Heart right ventricle (tissue), 16 donors: ENCODE measurements around the gene LRRC26. TPM values are rescaled to one million over a fixed set of nuclear protein-coding genes. Genes with fewer than 3 reads are reported as not detected.

Experiments used
- ATAC-seq, 8 donors: fragments of 200-7000 bp; cut with Tn5 transposase; one replicate each; pipeline ENCODE4 v1.9.1; 2020; ENCODE audit warnings: mild to moderate bottlenecking in 8 of 8, moderate library complexity in 8 of 8, moderate number of reproducible peaks in 1 of 8
- DNase-seq, 2 donors: peaks; one replicate each; pipeline ENCODE4 v3.0.0-alpha.2; 2020
- H3K27ac ChIP-seq, 10 donors: fragments of 200-600 bp; sonication (generic) in 2 of 10; one replicate each; pipeline versions ENCODE4 v1.5.0 to v1.8.0; 2020 to 2022; ENCODE audit warnings: mild to moderate bottlenecking in 3 of 10
- H3K27me3 ChIP-seq, 7 donors: fragments of 200-600 bp; one replicate each; pipeline ENCODE4 v1.8.0; 2021 to 2022; ENCODE audit warnings: mild to moderate bottlenecking in 2 of 7
- H3K36me3 ChIP-seq, 9 donors: fragments of 200-600 bp; sonication (generic) in 1 of 9; one replicate each; pipeline versions ENCODE4 v1.5.0 to v1.8.0; 2020 to 2022; ENCODE audit warnings: mild to moderate bottlenecking in 2 of 9
- H3K4me1 ChIP-seq, 9 donors: fragments of 200-600 bp; sonication (generic) in 1 of 9; one replicate each; pipeline versions ENCODE4 v1.5.0 to v1.8.0; 2020 to 2022; ENCODE audit warnings: mild to moderate bottlenecking in 4 of 9
- H3K4me3 ChIP-seq, 10 donors: fragments of 200-600 bp; sonication (generic) in 2 of 10; one replicate each; pipeline versions ENCODE4 v1.5.0 to v1.8.0; 2020 to 2022; ENCODE audit warnings: mild to moderate bottlenecking in 7 of 10, moderate library complexity in 2 of 10
- H3K9me3 ChIP-seq, 11 donors: fragments of 200-600 bp in 10 of 11; sonication (generic) in 2 of 11; one replicate each; pipeline versions ENCODE4 v1.5.0 to v1.8.0; 2013 to 2022; ENCODE audit warnings: mild to moderate bottlenecking in 2 of 11, control low read depth in 1 of 11, moderate library complexity in 1 of 11
- CTCF ChIP-seq, 9 donors: fragments of 200-600 bp; sonication (generic) in 2 of 9; IDR thresholded peaks; one replicate each; pipeline versions ENCODE4 v1.5.0 to v1.8.0; 2021 to 2022; ENCODE audit warnings: antibody characterized with exemption in 9 of 9, mild to moderate bottlenecking in 5 of 9, moderate library complexity in 1 of 9
- WGBS, 2 donors: extraction: QIAGEN DNeasy Blood & Tissue Kit; methylation state at CpG; one replicate each; pipeline ENCODE4 v1.1.7; 2013; ENCODE audit warnings: inconsistent platforms in 1 of 2; 5-methylcytosine and 5-hydroxymethylcytosine counted together
- intact Hi-C, 10 donors: fragments of 100-400 bp; cut with DNase I; formaldehyde crosslinking; loops; one replicate each; pipeline versions ENCODE4 v1.11.1 to v1.14.2; 2022
- polyA plus RNA-seq, 2 donors: library from polyadenylated mRNA; stranded (reverse); fragments of 200-250 nt; gene quantifications; one replicate each; pipeline ENCODE4 v1.2.3, GENCODE V29; 2013
- total RNA-seq, 10 donors: library from RNA; stranded (reverse); fragmentation: NEBNext Ultra II Directional in 3 of 10; extraction: Animal tissue kit (Norgen Biotek cat#: 25700) in 3 of 10; gene quantifications; one replicate each; pipeline versions ENCODE4 v1.2.1 to v1.2.4, GENCODE V29; 2021 to 2023
- donor health status: Arrhythmogenic right ventricular cardiomyopathy.
- donor health status: ischemic (EF 13 %, LVEDD 7.1; RV severe dilation, severe dysfunction).
- donor health status: healthy with polysubstance abuse.
- donor health status: DM: no; HTN: yes; CAD: no.
- donor health status: DM: no; HTN: no; CAD: no.
- donor health status: ischemic (EF 25% LVEDD 6.9; RV normal size, moderate dysfunction).
- donor health status: ischemic (EF 25% LVEDD 5.7; RV mildly dilated, moderate dysfunction).
- donor health status: healthy.
- donor health status: DM: yes; HTN: yes; CAD: no.
- donor health status: Ischemic cardiomyopathy.
- donor health status: ischemic (EF 35%, LVEDD 5.7; RV mildly dilated, moderate dysfunction).
- donor health status: nonischemic (EF 11% LVEDD 7.7; RV severe dilation, severe dysfunction).
- donor health status: DM: yes; HTN: yes; CAD: no.
- donor health status: PGD.
- donor health status: ischemic (EF 29% LVEDD 5.4; RV normal size, mild dysfunction).
- donor health status: nonischemic (EF 23%, LVEDD 6.1; RV moderate dilation, normal function).

Gene LRRC26
- total and polyA plus RNA-seq, 12 donors: not detected

GRCh38 chr9:137170486-137171148 is 766 bp upstream of the LRRC26 start:
- ATAC-seq: no peak
- Histone ChIP-seq H3K9me3 (no peaks in the 10 kb centered on the region), H3K4me1 (peaks cover 13 to 35% (median 21%) of the 10 kb centered on the region in 9 donors), H3K27me3 (peaks cover 35 to 93% (median 60%) of the 10 kb centered on the region in 7 donors), H3K4me3 (no peak overlapping the region), H3K36me3 (no peaks in the 10 kb centered on the region), H3K27ac (no peak overlapping the region)
- no peak for TF ChIP-seq CTCF (IDR thresholded peaks at IDR 0.05)
- DNase-seq: no peak
- intact Hi-C loops: loop anchor here in 1 of 10 donors (5.0 kb wide), 1 partner anchor 33 kb away; the partner anchor contains the start of gene GRIN1
- WGBS, 2 donors: 41 to 43% methylated on average over 14 of the region's 14 CpGs

- peak in 6 of 8 donors; percentile 25 to 59 (median 30) for ATAC-seq
- no peak overlapping the region for H3K27ac ChIP-seq
- H3K4me3 ChIP-seq: peak overlapping the region in 9 of 10 donors; percentile 32 to 52 (median 41)
- DNase-seq: no peak
- peaks cover 13 to 30% (median 21%) of the 10 kb centered on the region in 9 donors for H3K4me1 ChIP-seq
- no peaks in the 10 kb centered on the region for H3K9me3 ChIP-seq
- intact Hi-C loops: no loop called here
- 0 to 1% methylated on average over 119 to 124 of the region's 124 CpGs for WGBS, 2 donors
- no peaks in the 10 kb centered on the region for H3K36me3 ChIP-seq
- no peak for TF ChIP-seq CTCF (IDR thresholded peaks at IDR 0.05)
- peaks cover 50 to 96% (median 75%) of the 10 kb centered on the region in 7 donors for H3K27me3 ChIP-seq
Measured at GRCh38 chr9:137168904-137169856, 671 bp downstream of the LRRC26 start.

GRCh38 chr9:137168573-137168903 is 1.3 kb downstream of the LRRC26 start:
- Histone ChIP-seq H3K27me3 (peaks cover 56 to 99% (median 81%) of the 10 kb centered on the region in 7 donors), H3K9me3 (no peaks in the 10 kb centered on the region), H3K4me3 (peak overlapping the region in 9 of 10 donors; percentile 32 to 52 (median 41)), H3K27ac (no peak overlapping the region), H3K36me3 (no peaks in the 10 kb centered on the region), H3K4me1 (peaks cover 13 to 29% (median 21%) of the 10 kb centered on the region in 9 donors)
- intact Hi-C loops: no loop called here
- no peak for TF ChIP-seq CTCF (IDR thresholded peaks at IDR 0.05)
- DNase-seq (no peak), ATAC-seq (peak in 1 of 8 donors; percentile 6)
- WGBS, 2 donors: 0 to 1% methylated on average over 36 of the region's 36 CpGs
